Suprapubic skin (tissue), 3 donors: ENCODE results near the gene B3GNT8.

Experiments
- CTCF ChIP-seq, 2 donors: fragments of 200-600 bp in 1 of 2; fragments of 450-650 bp in 1 of 2; sonication (generic) in 1 of 2; IDR thresholded peaks; one replicate each; pipeline ENCODE4 v1.5.1; 2016 to 2019; ENCODE audit warnings: antibody characterized with exemption in 2 of 2, mild to moderate bottlenecking in 1 of 2, moderate library complexity in 1 of 2
- POLR2AphosphoS5 ChIP-seq, 3 donors: sonication (generic); formaldehyde crosslinking; IDR thresholded peaks; one replicate each; pipeline ENCODE4 v1.6.1; 2017; ENCODE audit warnings: antibody characterized with exemption in 3 of 3

GRCh38 chr19:41422955-41423354, 4.2 kb downstream of the B3GNT8 start:
- no peak for TF ChIP-seq CTCF (IDR thresholded peaks at IDR 0.05)
- TF ChIP-seq POLR2AphosphoS5 (IDR thresholded peaks at IDR 0.05): no peak
